K562 (cell line): ENCODE data around the gene MRPL4. TPM values are rescaled to one million over a fixed set of nuclear protein-coding genes. Genes with fewer than 3 reads are reported as not detected.

Experiments used
- ATF7 ChIP-seq: fragments of 450-650 bp; IDR thresholded peaks from 2 replicates; pipeline ENCODE4 v1.7.1; 2014; ENCODE audit warnings: mild to moderate bottlenecking, moderate library complexity
- DEAF1 ChIP-seq: fragments of 450-650 bp; formaldehyde crosslinking; IDR thresholded peaks from 2 replicates; pipeline ENCODE4 v1.4.0; 2020; ENCODE audit warnings: mild to moderate bottlenecking, moderate library complexity
- DPF2 ChIP-seq: fragments of 450-650 bp; IDR thresholded peaks from 2 replicates; pipeline ENCODE4 v1.6.1; 2016
- PCBP1 ChIP-seq: fragments of 200-400 bp; formaldehyde crosslinking; IDR thresholded peaks from 2 replicates; pipeline ENCODE4 v1.6.1; 2018; ENCODE audit warnings: mild to moderate bottlenecking, low read depth, low read length; ENCODE audit not compliant: poor library complexity, severe bottlenecking
- REST ChIP-seq, 2 experiments: fragments of 450-650 bp; formaldehyde crosslinking in 1 of 2; IDR thresholded peaks; 2 replicates each; pipeline versions ENCODE4 v1.4.0 to v1.6.1; 2014 to 2020; ENCODE audit warnings: mild to moderate bottlenecking in 2 of 2, borderline replicate concordance in 1 of 2, low read depth in 1 of 2
- SUPT5H ChIP-seq: fragments of 450-650 bp; IDR thresholded peaks from 2 replicates; pipeline ENCODE4 v1.6.1; 2016
- UBTF ChIP-seq, 2 experiments: IDR thresholded peaks; 2 replicates each; pipeline ENCODE4 v1.6.1; 2012; ENCODE audit warnings: improper control_type of control experiment in 2 of 2, low read depth in 2 of 2, low read length in 2 of 2, borderline replicate concordance in 1 of 2
- ZBTB7A ChIP-seq: IDR thresholded peaks from 2 replicates; pipeline ENCODE4 v1.6.1; 2011; ENCODE audit warnings: low read depth, mild to moderate bottlenecking, low read length, moderate library complexity, borderline replicate concordance; ENCODE audit not compliant: control insufficient read depth
- ZNF23 ChIP-seq: fragments of 250-450 bp; sonication (Bioruptor Pico); IDR thresholded peaks from 2 replicates; pipeline ENCODE4 v1.4.0; 2020; ENCODE audit warnings: mild to moderate bottlenecking
- polyA plus RNA-seq, 8 experiments: library from polyadenylated mRNA; depleted of rRNA in 4 of 8; stranded (reverse) in 5 of 8; unstranded in 3 of 8; fragments of >200 nt; fragmentation: Nextera tagmentation in 2 of 8; fragmentation: Illumina TruSeq in 1 of 8; extraction: Ambion mirVana in 2 of 8; extraction: Trizol in 1 of 8; gene quantifications; 2 replicates each; pipeline versions ENCODE4 v1.2.1 to v1.2.3, GENCODE V29; 2011 to 2014; ENCODE audit warnings: inconsistent platforms in 1 of 8, missing spikeins in 1 of 8
- total RNA-seq, 7 experiments: library from RNA; depleted of rRNA in 6 of 7; stranded (reverse); fragments of >200 nt in 6 of 7; fragmentation: Illumina TruSeq in 2 of 7; extraction: Trizol in 2 of 7; gene quantifications; 2 replicates each; pipeline versions ENCODE4 v1.2.1 to v1.2.3, GENCODE V29; 2011 to 2021; ENCODE audit warnings: low replicate concordance in 1 of 7

The MRPL4 gene
- total and polyA plus RNA-seq, 9 of the 15 experiments (the other 6 are each of a cell fraction or from before 2014, with no cell fraction given): 1.4 to 239 (median 64.9) TPM

GRCh38 chr19:10290876-10291553 lies 39.0 kb downstream of the MRPL4 start (continued):
- TF ChIP-seq SUPT5H (peak; percentile 80), DEAF1 (CRISPR knock-in tag) (0 out of 2 replicates have a peak, but pooled peaks have one; percentile 18), DPF2 (no peak), PCBP1 (no peak), ATF7 (0 out of 2 replicates have a peak, but pooled peaks have one; percentile 15), UBTF (IDR thresholded peaks at IDR 0.05; ENCODE audit: borderline replicate concordance in 1 of 2, low read depth in 2 of 2, low read length in 2 of 2) (peak in 1 of 2 experiments; percentile 44; a peak in 1 of 4 replicates), REST (IDR thresholded peaks at IDR 0.05; ENCODE audit: borderline replicate concordance) (peak; percentile 82), REST (CRISPR knock-in tag; IDR thresholded peaks at IDR 0.05; ENCODE audit: low read depth) (no peak), ZBTB7A (peak; percentile 63; the same call in 1 of the 2 replicates), ZNF23 (CRISPR knock-in tag) (no peak)
